Neural cell (in vitro differentiated cells): ENCODE data around the gene ROBO1. TPM values are rescaled to one million over a fixed set of nuclear protein-coding genes. Genes with fewer than 3 reads are reported as not detected.

Experiments used
- H2AFZ ChIP-seq: fragments of 200-600, 300-800 bp; sonication (generic), shearing (Covaris generic); 2 replicates; pipeline ENCODE4 v1.6.0; 2014; ENCODE audit warnings: low read depth, mild to moderate bottlenecking, antibody characterized with exemption, low read length, moderate library complexity
- H3F3A ChIP-seq: fragments of 200-600 bp; shearing (Covaris generic); 2 replicates; pipeline ENCODE4 v1.6.1; 2016; ENCODE audit warnings: mild to moderate bottlenecking, moderate library complexity, mixed read lengths, antibody characterized with exemption, low read length; ENCODE audit not compliant: insufficient read depth, poor library complexity, severe bottlenecking
- H3K27ac ChIP-seq: fragments of 200-600, 300-800 bp; sonication (generic), shearing (Covaris generic); 2 replicates; pipeline ENCODE4 v1.5.1; 2014; ENCODE audit warnings: mild to moderate bottlenecking, low read length, moderate library complexity
- H3K27me3 ChIP-seq: fragments of 300-800, 200-600 bp; sonication (generic), shearing (Covaris generic); 2 replicates; pipeline ENCODE4 v1.6.0; 2014; ENCODE audit warnings: mild to moderate bottlenecking, low read depth, low read length, moderate library complexity; ENCODE audit not compliant: insufficient read depth
- H3K36me3 ChIP-seq: fragments of 300-800, 200-600 bp; sonication (generic), shearing (Covaris generic); 2 replicates; pipeline ENCODE4 v1.5.1; 2014; ENCODE audit warnings: mild to moderate bottlenecking, antibody characterized with exemption, low read length, moderate library complexity; ENCODE audit not compliant: insufficient read depth
- H3K4me2 ChIP-seq: fragments of 300-800, 200-600 bp; sonication (generic), shearing (Covaris generic); 2 replicates; pipeline ENCODE4 v1.6.0; 2014; ENCODE audit warnings: mild to moderate bottlenecking, low read length
- H3K4me3 ChIP-seq: fragments of 300-800, 200-600 bp; sonication (generic), shearing (Covaris generic); 2 replicates; pipeline ENCODE4 v1.5.1; 2014; ENCODE audit warnings: mild to moderate bottlenecking, low read length, moderate library complexity
- H3K79me2 ChIP-seq: fragments of 200-600 bp; shearing (Covaris generic); replicated peaks from 2 replicates; pipeline ENCODE4 v1.6.0; 2014; ENCODE audit warnings: mild to moderate bottlenecking, low read length, moderate library complexity; ENCODE audit not compliant: insufficient read depth
- H3K9ac ChIP-seq: fragments of 300-800, 200-600 bp; sonication (generic), shearing (Covaris generic); 2 replicates; pipeline ENCODE4 v1.6.1; 2016; ENCODE audit warnings: mild to moderate bottlenecking, low read length, mixed read lengths
- H3K9me2 ChIP-seq: fragments of 200-600 bp; shearing (Covaris generic); 2 replicates; pipeline ENCODE4 v1.6.1; 2016; ENCODE audit warnings: mild to moderate bottlenecking, low read length, mixed read lengths; ENCODE audit not compliant: insufficient read depth
- H3K9me3 ChIP-seq: fragments of 200-600, 300-800 bp; sonication (generic), shearing (Covaris generic); 2 replicates; pipeline ENCODE4 v1.6.1; 2016; ENCODE audit warnings: mild to moderate bottlenecking, mixed run types, low read length, moderate library complexity, mixed read lengths
- H4K20me1 ChIP-seq: fragments of 200-600 bp; shearing (Covaris generic); 2 replicates; pipeline ENCODE4 v1.6.1; 2016; ENCODE audit warnings: mild to moderate bottlenecking, mixed run types; ENCODE audit not compliant: insufficient read depth
- CTCF ChIP-seq: fragments of 450-650 bp; IDR thresholded peaks from 2 replicates; pipeline ENCODE4 v1.5.1; 2014; ENCODE audit warnings: antibody characterized with exemption, mild to moderate bottlenecking, moderate library complexity; ENCODE audit not compliant: poor library complexity, severe bottlenecking
- EP300 ChIP-seq: fragments of 450-650 bp; conservative IDR thresholded peaks from 2 replicates; pipeline ENCODE4 v1.6.1; 2014; ENCODE audit warnings: antibody characterized with exemption, mild to moderate bottlenecking, moderate library complexity; ENCODE audit not compliant: poor library complexity, severe bottlenecking
- EZH2 ChIP-seq: fragments of 200-600, 300-800 bp; shearing (Covaris generic), sonication (generic); IDR thresholded peaks from 2 replicates; pipeline ENCODE4 v1.6.1; 2014; ENCODE audit warnings: antibody characterized with exemption, low read length, borderline replicate concordance, mild to moderate bottlenecking; ENCODE audit not compliant: insufficient read depth, poor library complexity, severe bottlenecking
- MXI1 ChIP-seq: fragments of 450-650 bp; conservative IDR thresholded peaks from 2 replicates; pipeline ENCODE4 v1.6.1; 2014; ENCODE audit warnings: antibody characterized with exemption, mild to moderate bottlenecking; ENCODE audit not compliant: poor library complexity, severe bottlenecking
- POLR2AphosphoS5 ChIP-seq: IDR thresholded peaks from 2 replicates; pipeline ENCODE4 v1.6.1; 2012
- RAD21 ChIP-seq: fragments of 450-650 bp; conservative IDR thresholded peaks from 2 replicates; pipeline ENCODE4 v1.6.1; 2014; ENCODE audit warnings: antibody characterized with exemption, mild to moderate bottlenecking, moderate library complexity
- REST ChIP-seq: IDR thresholded peaks from 2 replicates; pipeline ENCODE4 v1.6.1; 2012; ENCODE audit warnings: borderline replicate concordance
- SMC3 ChIP-seq: fragments of 450-650 bp; conservative IDR thresholded peaks from 2 replicates; pipeline ENCODE4 v1.6.1; 2014; ENCODE audit warnings: antibody characterized with exemption, mild to moderate bottlenecking, moderate library complexity; ENCODE audit not compliant: poor library complexity
- TAF1 ChIP-seq: IDR thresholded peaks from 2 replicates; pipeline ENCODE4 v1.6.1; 2012; ENCODE audit warnings: low read depth
- polyA plus RNA-seq: library from polyadenylated mRNA; depleted of rRNA; stranded (reverse); fragments of >200 nt; gene quantifications from 2 replicates; pipeline ENCODE4 v1.2.3, GENCODE V29; 2014

Gene ROBO1
- polyA plus RNA-seq, 1 donor from 2014 or later = 183 TPM

GRCh38 chr3:79285871-79286270 lies 481.9 kb downstream of the ROBO1 start:
- Histone ChIP-seq H3K27me3 (no peaks in the 10 kb centered on the region), H3K36me3 (no peaks in the 10 kb centered on the region), H3K27ac (no peak overlapping the region), H2AFZ (no peak overlapping the region), H3K4me2 (no peak overlapping the region), H3F3A (no peaks in the 10 kb centered on the region), H3K9me3 (no peaks in the 10 kb centered on the region), H3K4me3 (no peak overlapping the region), H4K20me1 (no peaks in the 10 kb centered on the region), H3K79me2 (no peaks in the 10 kb centered on the region), H3K9ac (no peak overlapping the region), H3K9me2 (no peaks in the 10 kb centered on the region)
- TF ChIP-seq EZH2 (no peak), POLR2AphosphoS5 (no peak), SMC3 (no peak), MXI1 (no peak), EP300 (no peak), TAF1 (no peak), CTCF (no peak), RAD21 (no peak), REST (no peak)

- Histone ChIP-seq H3K27me3 (no peaks in the 10 kb centered on the region), H3K4me2 (no peak overlapping the region), H3K4me3 (no peak overlapping the region), H3K9me2 (no peaks in the 10 kb centered on the region), H3K27ac (no peak overlapping the region), H3K9me3 (no peaks in the 10 kb centered on the region), H2AFZ (no peak overlapping the region), H3K79me2 (no peaks in the 10 kb centered on the region), H3K36me3 (no peaks in the 10 kb centered on the region), H3K9ac (no peak overlapping the region), H4K20me1 (no peaks in the 10 kb centered on the region), H3F3A (no peaks in the 10 kb centered on the region)
- no peak for TF ChIP-seq TAF1
- TF ChIP-seq EP300 = no peak
- no peak for TF ChIP-seq EZH2
- no peak for TF ChIP-seq POLR2AphosphoS5
- no peak for TF ChIP-seq SMC3
- no peak for TF ChIP-seq REST
- TF ChIP-seq MXI1 = no peak
- TF ChIP-seq CTCF = no peak
- TF ChIP-seq RAD21 = no peak
Measured at GRCh38 chr3:79285380-79285779, 482.4 kb downstream of the ROBO1 start.
